HG03520 (cell line): Measurements from ENCODE around the gene TEX53.
A peak's percentile ranks its signal among the peaks of the same experiment; 100 is the strongest.

ENCODE experiments used
- ATAC-seq: cut with Tn5 transposase; IDR thresholded peaks from one replicate; pipeline ENCODE4 v1.9.1; 2021; ENCODE audit warnings: mild to moderate bottlenecking, moderate library complexity; ENCODE audit not compliant: unreplicated experiment

The TEX53 gene

GRCh38 chr9:114657705-114658104, at the start of gene TEX53:
TSS of gene TEX53 (minus strand) at chr9:114657805. CDS start at chr9:114657774, 31 bp downstream.
- no peak for ATAC-seq

DNA sequence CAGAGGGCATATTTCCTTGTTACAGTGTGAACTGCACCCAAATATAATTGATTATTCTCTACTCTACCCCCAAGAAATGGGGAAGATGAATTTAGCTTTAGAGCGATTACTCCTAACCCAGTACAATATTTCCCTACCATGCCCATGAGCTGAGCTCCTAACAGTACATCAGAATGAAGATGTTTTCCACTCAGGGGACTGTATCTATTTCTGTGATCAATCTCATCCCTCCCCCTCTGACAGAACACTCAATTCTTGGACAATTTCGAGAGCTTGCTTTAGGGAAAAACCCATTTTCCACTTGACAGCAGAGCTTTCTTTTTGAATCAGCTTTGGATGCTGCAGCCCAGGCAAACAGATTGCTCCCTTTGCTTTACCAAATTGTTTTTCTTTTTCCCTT, 49.1 kb upstream of the TEX53 start:
- no peak for ATAC-seq

DNA sequence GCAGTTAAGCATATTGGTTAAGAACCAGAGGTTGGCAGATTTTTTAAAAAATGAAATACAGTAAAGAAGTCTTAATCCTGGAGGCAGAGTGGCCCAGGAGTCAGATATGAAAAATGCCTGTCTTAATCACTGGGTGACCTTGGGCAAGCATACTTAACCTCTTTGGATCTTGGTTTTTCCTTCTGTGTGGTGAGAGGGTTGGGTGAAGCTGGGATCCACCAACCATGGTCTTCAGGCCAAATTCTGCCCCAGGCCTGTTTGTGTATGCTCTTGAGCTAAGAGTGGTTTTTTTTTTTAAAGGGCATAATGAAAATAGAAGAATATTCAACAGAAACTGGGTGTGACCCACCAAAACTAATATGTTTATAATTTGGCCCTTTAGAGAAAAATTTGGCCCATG, 44.4 kb upstream of the TEX53 start:
- no peak for ATAC-seq

DNA sequence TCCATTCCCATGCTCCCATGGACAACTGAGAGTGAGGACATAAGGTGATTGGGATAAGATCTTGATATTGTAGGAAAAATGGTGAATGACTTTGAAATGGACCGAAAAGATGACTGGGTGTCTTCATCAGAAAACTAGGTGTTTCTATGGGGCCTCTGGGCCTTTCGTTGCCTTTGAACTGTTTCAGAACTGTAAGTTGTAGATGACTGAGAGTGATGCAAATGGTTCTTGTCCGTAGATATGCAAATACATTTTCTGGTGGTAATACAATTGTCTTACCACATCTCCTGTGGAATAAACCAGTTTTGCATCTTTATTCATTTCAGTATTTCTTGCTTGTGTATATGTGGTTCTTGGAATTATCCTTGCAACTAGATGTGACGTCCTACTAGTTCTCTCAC, 40.3 kb upstream of the TEX53 start:
- ATAC-seq = peak; percentile 46

DNA sequence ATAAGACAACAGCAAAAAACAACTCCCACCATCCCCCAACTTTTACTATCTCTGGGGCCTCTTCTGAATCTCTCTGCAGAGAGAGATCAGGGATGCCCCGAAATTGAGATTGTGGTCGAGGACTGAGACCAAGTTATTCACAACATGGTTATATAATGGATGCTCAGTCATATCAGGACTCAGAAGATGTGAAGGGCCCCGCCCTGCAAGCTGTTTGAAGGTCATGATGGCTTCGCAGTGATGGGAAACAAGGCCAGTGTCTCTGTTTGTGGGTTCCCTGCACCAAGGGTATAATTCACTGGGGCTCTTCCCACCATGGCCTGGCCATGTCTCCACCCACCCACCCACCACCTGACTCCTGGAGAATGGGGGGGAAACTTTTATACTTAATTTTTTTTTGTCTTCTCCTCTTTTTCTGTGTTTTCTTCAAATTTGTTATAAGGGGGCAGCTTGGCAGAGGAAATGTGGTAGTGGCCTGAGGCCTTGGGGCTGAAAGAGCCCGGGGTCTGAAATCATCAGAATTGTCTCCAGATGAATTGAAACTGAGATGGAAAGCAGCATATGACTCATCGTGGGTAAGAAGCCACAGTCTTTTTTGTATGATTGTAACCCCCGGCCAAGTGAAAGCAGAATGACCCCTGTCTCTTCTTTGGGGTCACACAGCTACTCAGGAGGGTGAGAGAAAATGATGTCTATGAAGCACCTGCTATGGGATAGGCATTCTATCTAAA, 39.4 kb upstream of the TEX53 start:
- peak; percentile 59 for ATAC-seq

DNA sequence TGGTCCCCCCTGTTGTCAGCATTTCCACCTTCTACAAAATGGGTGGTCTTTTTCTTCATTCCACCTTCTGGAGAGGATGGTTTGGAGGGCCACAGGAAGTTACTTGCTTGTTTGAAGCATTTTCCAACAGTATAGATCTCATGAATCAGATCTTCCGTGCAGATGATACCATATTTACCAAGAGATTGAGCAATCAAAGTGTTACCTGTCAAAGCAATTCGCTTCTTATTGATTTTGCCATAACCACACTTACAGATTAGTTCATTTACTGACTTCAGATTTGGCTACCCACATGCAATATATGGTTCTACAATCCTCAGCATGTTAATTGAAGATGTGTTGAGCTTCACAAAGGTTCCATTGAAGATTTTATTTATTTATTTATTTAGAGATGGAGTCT, 38.3 kb upstream of the TEX53 start:
- no peak for ATAC-seq

DNA sequence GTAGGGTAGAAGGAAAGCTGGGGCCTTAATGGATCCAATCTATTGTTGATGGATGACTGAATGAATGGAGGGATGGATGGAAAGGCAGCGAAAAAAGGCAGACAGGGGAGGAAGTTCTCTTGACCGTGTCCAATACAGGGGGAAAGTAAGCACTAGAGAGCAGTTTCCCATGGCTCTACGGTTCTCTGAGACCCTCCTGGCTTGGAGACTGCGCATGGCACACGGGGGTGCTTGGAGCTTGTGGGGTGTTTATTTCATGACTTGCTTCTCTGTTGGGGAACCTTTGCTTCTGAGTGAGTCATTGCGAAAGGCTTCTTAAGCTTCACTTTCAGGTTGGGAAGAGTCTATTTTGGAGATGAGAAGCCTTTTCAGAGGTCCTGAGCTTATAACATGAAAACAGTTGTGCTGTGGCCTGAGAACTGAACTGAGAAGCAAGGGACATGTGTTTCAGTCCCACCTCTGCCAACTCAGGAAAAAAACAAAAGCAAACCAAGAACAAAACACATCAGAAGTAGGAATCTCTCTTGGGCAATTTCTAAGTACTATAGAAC, 37.2 kb upstream of the TEX53 start:
- peak; percentile 40 for ATAC-seq

- no peak for ATAC-seq
Observed at GRCh38 chr9:114694146-114694545, 36.5 kb upstream of the TEX53 start.

DNA sequence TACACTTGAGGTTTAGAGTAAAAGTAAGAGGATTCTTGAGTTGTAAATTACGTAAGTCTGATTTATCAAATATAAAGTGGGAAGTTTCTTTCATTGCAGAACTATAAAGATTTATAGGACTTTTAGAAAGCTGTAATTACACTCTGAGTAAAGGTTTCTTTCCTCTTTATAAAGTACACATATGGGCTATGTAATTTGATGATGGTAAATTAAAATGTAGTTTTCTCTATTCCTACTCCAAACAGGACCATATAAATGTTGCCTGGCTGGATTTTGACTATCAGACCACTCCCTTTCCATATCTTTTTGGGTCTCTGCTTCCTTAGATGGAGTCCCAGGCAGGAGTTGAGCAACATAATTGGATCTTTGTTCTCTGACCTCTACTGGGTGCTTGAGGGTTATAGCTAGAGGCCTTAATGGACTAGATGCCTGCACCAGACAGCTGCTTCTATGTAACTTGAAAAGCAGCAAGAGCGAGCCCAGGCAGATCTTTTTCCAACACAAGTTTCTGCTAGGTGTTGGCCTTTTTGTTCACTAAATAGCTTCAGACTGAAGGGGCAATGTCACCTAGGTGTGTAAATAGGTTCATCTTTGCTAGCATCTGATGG, 35.7 kb upstream of the TEX53 start:
- no peak for ATAC-seq

DNA sequence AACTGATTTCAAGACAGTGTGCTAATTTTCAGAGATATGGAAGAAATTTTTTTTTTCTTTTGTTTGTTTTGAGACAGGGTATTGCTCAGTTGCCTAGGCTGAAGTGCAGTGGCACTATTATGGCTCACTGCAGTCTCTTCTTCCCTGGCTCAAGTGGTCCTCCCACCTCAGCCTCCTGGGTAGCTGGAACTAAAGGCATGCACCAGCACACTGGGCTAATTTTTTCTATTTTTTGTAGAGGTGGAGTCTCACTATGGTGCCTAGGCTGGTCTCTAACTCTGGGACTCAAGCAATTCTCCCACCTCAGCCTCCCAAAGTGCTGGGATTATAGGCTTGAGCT, 34.3 kb upstream of the TEX53 start:
- ATAC-seq = no peak

DNA sequence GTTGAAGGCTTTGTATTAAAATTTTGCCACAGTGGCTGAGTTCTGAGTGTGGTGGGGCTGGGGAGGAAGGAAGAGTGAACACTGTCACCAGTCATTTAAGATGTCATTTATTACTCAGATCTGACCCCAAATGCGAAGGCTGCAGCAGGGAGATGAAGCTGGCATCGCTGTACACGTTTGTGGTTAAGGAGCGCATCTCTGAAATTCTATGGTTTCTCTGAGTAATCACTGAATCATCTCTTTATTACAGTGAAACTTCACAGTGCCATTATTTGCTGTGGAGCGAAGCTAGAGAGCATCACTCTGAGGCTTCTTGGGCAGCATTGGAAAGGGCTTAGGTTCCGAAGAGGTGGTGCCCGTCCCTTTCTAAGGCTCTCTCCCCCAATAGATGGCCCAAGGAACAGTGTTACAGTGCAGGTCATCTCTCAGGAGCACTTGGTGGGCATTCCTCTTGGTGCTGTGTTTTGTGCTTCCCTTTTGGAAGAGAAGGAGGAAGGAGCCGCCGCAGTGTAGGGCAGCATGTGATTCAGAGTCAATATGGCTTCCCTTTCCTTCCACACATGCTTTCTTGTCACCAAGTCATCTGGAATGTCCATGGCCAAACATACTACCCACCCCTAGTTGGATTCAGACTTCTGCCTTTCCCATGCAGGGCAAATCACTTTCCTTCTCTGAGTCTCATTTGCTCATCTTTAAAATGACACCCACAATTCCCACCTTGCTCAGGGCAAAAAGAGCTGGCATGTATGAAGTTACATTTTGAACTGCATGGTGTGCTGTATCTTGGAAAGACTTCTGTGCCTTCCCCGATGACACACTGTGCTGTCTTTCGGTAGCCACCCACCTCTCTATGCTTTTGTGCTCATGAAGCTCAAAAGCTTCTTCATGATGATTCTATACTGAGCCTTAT, 33.7 kb upstream of the TEX53 start:
- peak; percentile 42 for ATAC-seq

DNA sequence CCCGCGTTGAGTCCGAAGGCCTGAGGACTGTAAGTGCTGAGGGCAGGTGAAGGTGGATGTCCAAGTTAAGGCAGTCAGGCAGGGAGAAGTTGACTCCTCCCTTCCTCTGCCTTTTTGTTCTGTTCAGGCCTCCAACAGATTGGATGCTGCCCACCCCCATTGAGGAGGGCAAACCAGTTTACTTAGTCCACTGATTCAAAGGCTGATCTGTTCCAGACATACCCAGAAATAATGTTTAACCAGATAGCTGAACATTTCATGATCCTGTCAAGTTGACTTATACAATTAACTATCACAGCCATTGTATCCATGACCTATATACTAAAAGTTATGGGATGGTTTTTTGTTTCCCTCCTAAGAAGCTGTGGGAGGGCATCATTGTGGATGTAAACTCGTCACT, 32.7 kb upstream of the TEX53 start:
- ATAC-seq = no peak

DNA sequence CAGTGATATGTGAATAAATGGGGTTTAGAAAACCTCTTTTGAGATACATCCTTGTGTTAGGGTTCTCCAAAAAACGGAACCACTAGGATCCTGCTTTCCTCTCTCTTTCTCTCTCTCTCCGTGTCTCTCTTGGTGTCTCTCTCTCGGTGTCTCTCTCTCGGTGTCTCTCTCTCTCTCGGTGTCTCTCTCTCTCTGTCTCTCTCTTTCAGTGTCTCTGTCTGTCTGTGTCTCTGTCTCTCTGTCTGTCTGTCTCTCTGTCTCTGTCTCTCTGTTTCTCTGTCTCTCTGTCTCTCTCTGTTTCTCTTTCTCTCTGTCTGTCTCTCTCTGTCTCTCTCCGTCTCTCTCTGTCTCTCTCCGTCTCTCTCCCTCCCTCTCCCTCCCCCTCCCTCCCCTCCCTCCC, 32.2 kb upstream of the TEX53 start:
- ATAC-seq = no peak

DNA sequence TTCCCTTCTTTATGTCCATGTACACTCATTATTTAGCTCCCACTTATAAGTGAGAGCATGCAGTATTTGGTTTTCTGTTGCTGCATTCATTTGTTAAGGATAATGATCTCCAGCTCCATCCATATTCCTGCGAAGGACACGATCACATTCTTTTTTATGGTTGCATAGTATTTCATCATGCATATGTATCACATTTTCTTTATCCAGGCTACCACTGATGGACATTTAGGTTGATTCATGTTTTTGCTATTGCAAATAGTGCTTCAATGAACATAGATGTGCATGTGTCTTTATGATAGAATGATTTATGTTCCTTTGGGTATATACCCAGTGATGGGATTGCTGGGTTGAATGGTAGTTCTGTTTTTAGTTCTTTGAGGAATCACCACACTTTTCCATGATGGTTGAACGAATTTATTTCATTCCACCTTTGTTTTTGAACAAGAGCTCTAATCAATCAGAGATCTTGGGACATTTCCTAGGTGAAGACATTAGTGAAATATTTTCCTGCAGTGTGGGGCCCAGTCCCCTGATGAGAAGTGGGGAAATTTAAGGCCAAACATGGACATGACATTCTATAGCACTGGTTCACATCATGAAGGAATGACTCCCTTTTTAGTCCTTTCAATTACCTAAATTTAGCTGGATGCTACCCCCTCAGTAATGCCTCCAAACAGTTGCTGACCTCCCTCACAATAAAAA, 31.5 kb upstream of the TEX53 start:
- no peak for ATAC-seq

GRCh38 chr9:114688379-114688778, 30.8 kb upstream of the TEX53 start:
- no peak for ATAC-seq

GRCh38 chr9:114687034-114687433, 29.4 kb upstream of the TEX53 start:
- no peak for ATAC-seq

DNA sequence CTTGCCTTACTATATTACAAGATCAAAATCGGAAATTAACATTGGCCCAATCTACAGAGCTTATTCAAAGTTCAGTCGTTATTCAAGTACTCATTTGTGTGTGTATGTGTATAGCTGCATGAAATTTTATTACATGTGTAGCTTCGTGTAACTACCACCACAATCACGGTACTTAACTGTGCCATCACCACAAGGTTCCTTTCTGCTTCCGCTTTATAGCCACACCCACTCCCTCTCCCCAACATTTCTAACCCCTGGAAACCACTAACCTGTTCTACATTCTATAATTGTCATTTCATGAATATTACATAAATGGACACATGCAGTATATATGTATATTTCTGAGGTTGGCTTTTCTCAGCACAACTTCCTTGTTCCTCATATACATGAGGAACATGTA, 28.3 kb upstream of the TEX53 start:
- ATAC-seq = no peak

DNA sequence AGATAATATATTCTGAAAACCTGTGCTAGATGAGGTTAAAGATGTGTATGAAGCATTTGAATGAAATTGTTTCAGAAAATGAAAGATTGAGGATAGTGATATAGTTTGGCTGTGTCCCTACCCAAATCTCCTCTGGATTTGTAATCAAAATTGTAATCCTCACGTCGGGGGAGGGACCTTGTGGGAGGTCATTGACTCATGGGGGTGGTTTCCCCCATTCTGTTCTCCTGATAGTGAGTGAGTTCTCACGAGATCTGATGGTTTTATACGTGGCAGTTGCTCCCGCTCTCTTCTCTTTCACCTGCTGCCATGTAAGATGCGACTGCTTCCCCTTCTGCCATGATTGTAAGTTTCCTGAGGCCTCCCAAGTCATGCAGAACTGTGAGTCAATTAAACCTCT, 26.4 kb upstream of the TEX53 start:
- ATAC-seq = no peak

DNA sequence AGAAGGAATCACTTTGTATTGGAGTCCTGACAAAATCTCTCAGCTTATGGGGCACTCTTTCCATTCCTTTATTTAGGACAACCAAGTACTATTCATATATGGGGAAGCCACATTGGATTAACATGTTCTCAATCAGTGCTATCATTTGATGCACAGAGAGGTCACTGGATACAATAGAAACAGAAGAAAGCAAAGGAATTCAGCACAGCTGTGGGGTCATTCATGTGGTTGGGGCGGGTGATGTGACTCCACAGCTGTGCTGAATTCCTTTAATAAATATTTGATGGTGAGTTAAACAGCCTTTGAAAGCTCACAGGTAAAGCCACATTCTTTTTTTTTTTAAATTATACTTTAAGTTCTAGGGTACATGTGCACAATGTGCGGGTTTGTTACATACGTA, 25.2 kb upstream of the TEX53 start:
- ATAC-seq = no peak

GRCh38 chr9:114681594-114682332, 24.2 kb upstream of the TEX53 start, which contains the start of gene TEX48:
TSS of gene TEX48 (minus strand) at chr9:114682192. CDS start at chr9:114671723, 10,469 bp downstream.
- ATAC-seq = peak; percentile 80
